ENCODE results near the gene PIWIL4.
"Not testable (repeated sequence)": the region's sequence is repeated elsewhere in the genome, so short reads cannot be mapped to it uniquely, and the experiment has no call there.

PIWIL4 gene

DNA sequence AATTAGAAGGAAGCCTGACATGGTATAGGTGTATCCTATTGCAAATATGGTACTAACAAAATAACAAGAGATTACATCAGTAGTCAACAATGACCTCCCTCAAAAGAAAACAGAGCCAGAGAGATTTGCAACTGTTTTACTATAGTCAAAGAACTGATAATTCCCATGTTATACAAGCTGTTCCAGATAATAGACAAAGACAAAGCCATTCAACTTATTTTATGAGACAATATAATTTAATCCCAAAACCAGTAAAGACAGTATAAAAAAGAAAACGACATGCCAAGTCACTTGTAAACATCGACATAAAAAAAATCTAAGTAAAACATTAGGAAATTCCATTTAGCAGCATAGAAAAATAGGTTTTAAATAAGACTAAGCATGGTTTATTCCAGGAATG is 65.2 kb downstream of the PIWIL4 start:
- Mint-ChIP-seq H3K27me3 (peaks cover 2% of the 10 kb centered on the region), H3K4me1 (no peaks in the 10 kb centered on the region), H3K4me3 (no peak overlapping the region), H3K36me3 (peaks cover 4% of the 10 kb centered on the region), H3K27ac (no peak overlapping the region), H3K9me3 (peaks cover 3% of the 10 kb centered on the region)

DNA sequence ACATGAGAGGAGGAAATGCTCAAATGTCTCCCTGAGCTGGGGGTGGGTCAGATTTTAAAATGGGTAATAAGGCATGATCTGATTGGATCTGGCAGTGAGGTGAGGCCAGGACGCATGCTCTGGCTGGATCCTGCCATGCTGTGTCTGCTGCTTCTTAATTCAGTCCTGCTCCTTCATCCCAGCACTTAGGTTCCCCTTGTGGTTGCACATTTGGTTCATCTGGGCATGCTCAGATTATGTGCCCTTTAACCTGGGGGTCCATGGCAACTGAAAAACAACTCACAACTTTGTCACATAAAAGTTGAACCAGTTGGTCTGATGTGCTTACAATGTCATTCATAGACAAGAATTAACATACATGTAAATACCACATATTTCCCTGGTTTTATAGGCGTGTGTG is 67.9 kb downstream of the PIWIL4 start:
- Mint-ChIP-seq H3K27ac (no peak overlapping the region), H3K4me3 (no peak overlapping the region), H3K36me3 (no peaks in the 10 kb centered on the region), H3K27me3 (no peaks in the 10 kb centered on the region), H3K4me1 (peaks cover 12% of the 10 kb centered on the region), H3K9me3 (no peaks in the 10 kb centered on the region)

DNA sequence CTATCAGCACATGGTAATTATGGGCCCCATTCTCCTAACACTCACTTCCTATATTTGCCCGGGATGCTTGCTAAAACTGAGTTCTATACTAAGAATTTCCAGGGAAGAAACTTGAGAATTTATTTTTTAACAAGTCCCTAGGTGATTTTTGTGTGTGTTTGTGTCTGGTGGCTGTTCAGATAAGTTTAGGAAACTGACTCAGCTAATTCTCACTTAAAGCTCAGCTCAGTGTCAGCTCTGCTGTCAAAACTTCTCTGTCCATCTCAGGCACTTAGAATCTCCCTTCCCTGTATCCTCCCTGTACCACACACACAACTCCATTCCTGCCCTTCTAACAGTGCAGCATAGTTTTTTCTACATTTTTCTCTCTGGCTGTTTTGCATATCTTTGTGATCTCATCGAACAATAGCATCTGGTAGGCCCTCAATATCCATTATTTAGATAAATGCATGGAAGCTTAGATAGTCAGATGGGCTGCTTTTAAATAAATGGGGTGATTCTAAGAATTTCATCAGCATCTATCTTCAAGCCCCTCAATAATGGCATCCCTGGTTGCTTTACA is 69.3 kb downstream of the PIWIL4 start:
- H3K27me3 Mint-ChIP-seq, result no peaks in the 10 kb centered on the region
- H3K4me3 Mint-ChIP-seq, result no peak overlapping the region
- H3K27ac Mint-ChIP-seq, result no peak overlapping the region
- H3K9me3 Mint-ChIP-seq, result no peaks in the 10 kb centered on the region
- H3K4me1 Mint-ChIP-seq, result peaks cover 12% of the 10 kb centered on the region
- no peaks in the 10 kb centered on the region for H3K36me3 Mint-ChIP-seq

DNA sequence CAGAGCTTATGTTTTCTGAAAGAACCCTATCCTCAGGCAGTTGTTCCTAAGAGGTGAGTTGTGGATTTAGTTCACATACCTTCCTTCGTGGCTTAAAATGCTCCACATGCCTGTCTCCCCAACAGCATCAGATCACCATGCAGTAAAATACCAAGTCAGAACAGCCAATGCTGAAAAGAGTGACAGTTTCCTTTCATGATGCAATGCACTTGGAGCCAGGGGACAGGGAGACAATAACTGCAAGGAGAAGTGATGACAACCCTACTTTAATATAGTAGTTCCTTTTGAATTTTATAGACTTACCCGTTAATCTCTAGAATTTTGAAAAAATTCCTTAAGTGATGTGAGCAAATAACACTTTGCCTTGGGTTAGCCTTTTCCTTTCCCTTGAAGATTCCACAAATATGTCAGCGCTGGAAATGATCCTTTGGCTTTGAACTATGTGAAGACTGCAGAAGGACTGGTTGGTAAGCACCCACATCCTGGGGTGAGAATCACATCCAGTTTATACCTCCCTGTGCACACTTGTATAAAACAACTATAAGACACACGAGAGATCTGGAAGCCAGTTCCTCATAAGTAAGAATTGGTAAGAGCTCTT is 71.2 kb downstream of the PIWIL4 start:
- Mint-ChIP-seq H3K9me3 (no peaks in the 10 kb centered on the region), H3K27me3 (no peaks in the 10 kb centered on the region), H3K4me1 (peaks cover 12% of the 10 kb centered on the region), H3K27ac (no peak overlapping the region), H3K4me3 (no peak overlapping the region), H3K36me3 (no peaks in the 10 kb centered on the region)

DNA sequence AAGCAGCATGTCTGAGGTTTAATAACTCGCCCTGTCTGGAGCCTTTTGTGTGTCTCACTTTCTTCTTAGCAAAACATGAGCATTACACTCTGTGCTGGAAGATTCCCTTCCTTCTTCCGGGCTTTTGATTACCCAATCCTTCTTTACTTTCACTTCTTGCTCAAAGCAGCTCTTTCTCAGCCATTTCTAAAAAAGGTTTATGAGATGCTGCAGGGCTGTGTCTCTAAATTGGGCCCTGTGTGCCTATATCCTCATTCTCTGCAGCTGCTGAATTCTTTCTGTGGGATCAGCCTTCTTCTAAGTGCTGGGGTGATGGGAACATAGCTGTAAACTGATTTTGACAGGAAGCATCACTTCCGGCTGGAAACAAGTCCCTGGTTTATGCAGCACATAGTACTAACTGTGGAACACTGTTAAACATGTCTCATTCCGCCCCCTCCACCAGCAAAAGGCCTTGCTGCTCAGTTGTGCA is 71.8 kb downstream of the PIWIL4 start:
- peaks cover 12% of the 10 kb centered on the region for H3K4me1 Mint-ChIP-seq
- no peaks in the 10 kb centered on the region for H3K27me3 Mint-ChIP-seq
- H3K27ac Mint-ChIP-seq, result no peak overlapping the region
- H3K4me3 Mint-ChIP-seq, result peak overlapping the region; percentile 53
- H3K9me3 Mint-ChIP-seq, result no peaks in the 10 kb centered on the region
- no peaks in the 10 kb centered on the region for H3K36me3 Mint-ChIP-seq

DNA sequence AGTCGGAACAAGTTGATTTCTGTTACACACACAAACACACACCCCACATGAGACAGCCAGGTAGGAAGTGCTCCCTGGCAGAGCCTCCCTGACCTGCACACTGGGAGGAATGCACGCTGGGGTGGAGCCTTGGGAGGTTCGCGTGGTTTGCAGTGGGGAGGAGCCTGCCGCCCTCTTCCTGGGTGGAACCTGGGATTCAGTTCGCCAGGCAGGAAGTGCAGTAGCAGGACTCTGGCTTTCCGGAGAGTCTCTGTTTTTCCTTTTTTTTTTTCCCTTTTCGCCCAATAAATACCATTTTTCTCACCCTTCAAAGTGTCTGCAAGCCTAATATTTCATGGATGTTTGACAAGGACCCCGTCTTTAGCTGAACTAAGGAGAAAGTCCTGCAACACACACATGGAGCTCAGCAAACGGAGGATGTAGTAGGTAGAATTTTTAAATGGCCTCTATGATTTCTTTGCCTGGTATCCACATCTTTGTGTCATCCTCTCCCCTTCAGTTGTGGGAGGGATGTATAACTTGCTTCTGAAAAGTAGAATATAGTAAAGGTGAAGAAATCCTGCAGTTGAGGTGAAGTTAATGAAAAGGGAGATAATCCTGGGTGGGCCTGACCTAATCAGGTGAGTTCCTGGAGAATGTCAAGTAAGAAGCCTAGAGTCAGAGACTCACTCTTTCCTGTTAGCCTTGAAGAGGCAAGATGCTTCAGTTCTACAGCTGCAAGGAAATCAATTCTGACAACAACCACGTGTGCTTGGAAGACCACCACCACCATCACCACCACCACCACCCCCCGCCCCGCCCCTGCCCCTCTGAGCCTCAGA is 72.9 kb downstream of the PIWIL4 start:
- H3K27ac Mint-ChIP-seq, result no peak overlapping the region
- no peaks in the 10 kb centered on the region for H3K27me3 Mint-ChIP-seq
- no peaks in the 10 kb centered on the region for H3K36me3 Mint-ChIP-seq
- H3K4me1 Mint-ChIP-seq, result peaks cover 12% of the 10 kb centered on the region
- no peaks in the 10 kb centered on the region for H3K9me3 Mint-ChIP-seq
- no peak overlapping the region for H3K4me3 Mint-ChIP-seq

DNA sequence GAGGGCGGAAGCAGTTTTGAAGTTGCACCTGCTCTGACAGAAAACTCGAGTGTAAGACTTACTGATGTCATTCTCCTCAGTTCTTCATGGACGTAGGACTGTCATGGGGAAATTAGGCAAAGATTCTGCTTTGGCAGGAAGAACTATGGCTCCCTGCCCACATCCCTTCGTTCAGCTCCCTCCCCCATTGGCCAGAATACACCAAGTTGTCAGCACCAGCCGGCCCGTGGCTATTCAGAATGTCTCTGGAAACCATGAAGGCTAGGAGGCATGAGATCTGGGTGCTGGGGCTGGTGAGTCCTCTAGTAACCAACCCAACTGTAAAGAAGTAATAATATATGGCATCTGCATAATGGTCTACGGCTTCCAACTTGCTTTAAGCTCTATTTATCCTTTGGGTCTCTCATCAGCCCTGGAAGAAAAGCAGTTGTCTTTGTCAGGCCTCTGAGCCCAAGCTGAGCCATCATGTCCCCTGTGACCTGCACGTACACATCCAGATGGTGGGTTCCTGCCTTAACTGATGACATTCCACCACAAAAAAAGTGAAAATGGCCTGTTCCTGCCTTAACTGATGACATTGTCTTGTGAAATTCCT is 74.1 kb downstream of the PIWIL4 start:
- no peaks in the 10 kb centered on the region for H3K36me3 Mint-ChIP-seq
- peaks cover 12% of the 10 kb centered on the region for H3K4me1 Mint-ChIP-seq
- H3K9me3 Mint-ChIP-seq, result no peaks in the 10 kb centered on the region
- no peak overlapping the region for H3K27ac Mint-ChIP-seq
- H3K27me3 Mint-ChIP-seq, result no peaks in the 10 kb centered on the region
- no peak overlapping the region for H3K4me3 Mint-ChIP-seq

DNA sequence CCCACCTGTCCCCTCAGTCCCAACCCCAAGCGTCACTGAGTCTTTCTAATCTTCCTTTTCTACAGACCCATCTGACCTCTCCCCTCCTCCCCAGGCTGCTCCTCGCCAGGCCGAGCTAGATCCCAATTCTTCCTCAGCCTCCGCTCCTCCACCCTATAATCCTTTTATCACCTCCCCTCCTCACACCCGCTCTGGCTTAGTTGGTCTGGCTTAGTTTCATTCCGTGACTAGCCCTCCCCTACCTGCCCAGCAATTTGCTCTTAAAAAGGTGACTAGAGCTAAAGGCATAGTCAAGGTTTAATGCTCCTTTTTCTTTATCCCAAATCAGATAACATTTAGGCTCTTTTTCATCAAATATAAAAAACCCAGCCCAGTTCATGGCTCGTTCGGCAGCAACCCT is 76.0 kb downstream of the PIWIL4 start:
- H3K9me3 Mint-ChIP-seq, H3K27me3 Mint-ChIP-seq, H3K4me3 Mint-ChIP-seq, H3K36me3 Mint-ChIP-seq, H3K27ac Mint-ChIP-seq: not testable (repeated sequence)
- peaks cover 11% of the 10 kb centered on the region for H3K4me1 Mint-ChIP-seq

DNA sequence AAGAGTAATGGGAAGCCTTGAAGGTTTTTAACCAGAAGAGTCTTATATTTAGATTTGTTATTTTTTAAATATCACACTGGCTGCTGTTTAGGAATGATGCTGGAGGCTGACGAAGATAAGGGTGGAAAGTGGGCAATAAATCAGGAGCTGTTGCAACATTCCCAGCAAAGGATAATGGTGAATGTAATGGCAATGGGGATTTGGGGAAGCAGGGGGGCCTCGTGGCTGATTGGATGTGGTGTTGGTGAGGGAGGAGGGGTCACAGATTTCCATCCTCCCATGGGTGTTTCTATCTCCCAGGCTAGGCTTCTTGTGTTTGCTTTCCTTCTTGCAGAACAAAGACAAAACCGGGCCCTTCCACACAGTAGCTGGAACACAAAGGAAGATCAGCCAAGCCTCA is 80.8 kb downstream of the PIWIL4 start:
- Mint-ChIP-seq H3K36me3 (no peaks in the 10 kb centered on the region), H3K27me3 (peaks cover 4% of the 10 kb centered on the region), H3K4me3 (no peak overlapping the region), H3K27ac (no peak overlapping the region), H3K9me3 (no peaks in the 10 kb centered on the region), H3K4me1 (no peaks in the 10 kb centered on the region)

DNA sequence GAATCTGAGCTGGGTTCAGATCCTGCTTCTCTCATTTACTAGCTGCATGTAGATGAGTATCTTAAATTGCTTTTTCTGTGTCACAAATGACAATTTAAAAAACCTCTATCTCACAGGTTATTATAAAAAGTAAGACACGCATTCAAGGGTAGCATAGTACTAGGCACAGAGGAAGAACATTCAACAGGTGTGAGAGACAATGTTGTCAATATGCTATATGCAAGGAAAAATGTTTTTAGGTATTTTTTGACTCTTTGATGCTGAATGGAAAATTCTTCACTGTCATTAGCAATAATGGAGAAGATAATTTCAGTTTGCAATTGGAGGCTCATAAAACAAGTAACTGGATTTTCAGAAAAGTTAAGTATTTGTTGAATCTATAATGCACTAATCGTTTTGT is 81.6 kb downstream of the PIWIL4 start:
- H3K36me3 Mint-ChIP-seq, result no peaks in the 10 kb centered on the region
- H3K4me3 Mint-ChIP-seq, result no peak overlapping the region
- no peak overlapping the region for H3K27ac Mint-ChIP-seq
- H3K27me3 Mint-ChIP-seq, result peaks cover 4% of the 10 kb centered on the region
- H3K4me1 Mint-ChIP-seq, result no peaks in the 10 kb centered on the region
- no peaks in the 10 kb centered on the region for H3K9me3 Mint-ChIP-seq

DNA sequence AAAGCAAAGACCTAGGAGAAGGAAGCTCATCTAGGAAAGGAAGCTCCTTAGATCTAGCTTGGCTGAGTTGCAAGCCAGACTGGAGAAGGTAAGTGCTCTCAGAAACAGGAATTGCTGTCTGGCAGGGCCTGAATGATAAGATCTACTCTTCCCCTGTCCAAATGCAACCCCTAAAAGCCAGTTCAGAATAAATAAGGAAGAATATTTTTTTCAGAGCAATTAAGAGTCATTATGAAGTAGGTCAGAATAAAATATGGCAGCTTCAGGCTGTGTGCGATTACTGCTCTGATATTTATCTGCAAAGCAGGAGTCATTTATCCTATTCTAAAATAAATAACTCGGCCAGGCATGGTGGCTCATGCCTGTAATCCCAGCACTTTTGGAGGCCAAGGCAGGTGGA is 82.1 kb downstream of the PIWIL4 start:
- no peak overlapping the region for H3K4me3 Mint-ChIP-seq

DNA sequence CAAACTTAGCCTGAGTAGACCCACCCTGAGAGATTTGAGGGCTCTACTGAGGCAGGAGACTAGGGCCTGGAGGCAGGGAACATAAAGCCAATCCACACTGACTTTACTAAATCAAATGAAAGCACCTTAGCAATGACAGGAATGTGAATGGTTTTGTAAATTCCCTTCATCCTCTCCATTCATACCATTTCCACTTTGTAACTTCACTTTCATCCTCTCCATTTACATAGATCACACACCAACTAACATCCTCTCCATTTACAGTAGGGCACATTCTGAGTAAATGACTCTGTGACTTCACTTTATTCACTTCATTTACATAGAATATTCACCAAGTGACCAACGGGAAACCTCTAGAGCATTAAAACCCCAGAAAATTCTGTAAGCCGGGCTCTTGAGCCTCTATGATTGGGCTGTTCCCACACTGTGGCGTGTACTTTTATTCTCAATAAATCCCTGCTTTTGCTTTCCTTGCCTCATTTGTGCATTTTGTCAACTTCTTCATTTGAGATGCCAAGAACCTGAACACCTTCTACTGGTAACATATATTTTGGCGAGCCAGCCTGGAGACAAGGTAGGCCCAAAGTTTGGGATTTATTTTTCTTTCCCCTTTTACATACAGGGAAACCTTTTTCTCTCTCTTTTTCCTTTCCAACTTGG is 82.9 kb downstream of the PIWIL4 start:
- H3K36me3 Mint-ChIP-seq, result no peaks in the 10 kb centered on the region
- H3K27me3 Mint-ChIP-seq, result peaks cover 6% of the 10 kb centered on the region
- no peaks in the 10 kb centered on the region for H3K4me1 Mint-ChIP-seq
- H3K9me3 Mint-ChIP-seq, result no peaks in the 10 kb centered on the region
- no peak overlapping the region for H3K27ac Mint-ChIP-seq
- no peak overlapping the region for H3K4me3 Mint-ChIP-seq

More for the DNA sequence above, 82.1 kb downstream of the PIWIL4 start:
- Mint-ChIP-seq H3K9me3 (no peaks in the 10 kb centered on the region), H3K27me3 (peaks cover 4% of the 10 kb centered on the region), H3K4me1 (no peaks in the 10 kb centered on the region), H3K36me3 (no peaks in the 10 kb centered on the region), H3K27ac (no peak overlapping the region)

DNA sequence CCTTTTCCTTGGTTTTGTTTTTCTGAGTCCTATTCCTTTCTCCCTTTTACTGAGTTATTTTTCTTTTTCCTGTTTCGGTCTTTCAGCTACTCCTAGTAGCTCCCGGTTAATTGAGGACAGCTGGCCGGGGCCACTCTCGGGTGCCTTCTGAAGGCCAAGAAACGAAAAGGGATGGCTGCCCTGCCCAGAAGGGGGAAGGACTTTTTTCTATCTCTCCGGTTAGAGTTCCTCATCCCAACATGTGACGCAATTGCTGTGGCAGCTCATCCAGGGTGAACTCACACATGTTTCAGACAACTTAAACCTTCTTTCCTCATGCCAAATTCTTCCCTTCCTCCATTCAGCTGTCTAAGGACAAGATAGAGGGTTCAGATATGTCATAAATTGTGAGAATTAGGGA is 83.6 kb downstream of the PIWIL4 start:
- Mint-ChIP-seq H3K27me3 (peaks cover 6% of the 10 kb centered on the region), H3K4me1 (no peaks in the 10 kb centered on the region), H3K27ac (no peak overlapping the region), H3K9me3 (no peaks in the 10 kb centered on the region), H3K4me3 (no peak overlapping the region), H3K36me3 (no peaks in the 10 kb centered on the region)

DNA sequence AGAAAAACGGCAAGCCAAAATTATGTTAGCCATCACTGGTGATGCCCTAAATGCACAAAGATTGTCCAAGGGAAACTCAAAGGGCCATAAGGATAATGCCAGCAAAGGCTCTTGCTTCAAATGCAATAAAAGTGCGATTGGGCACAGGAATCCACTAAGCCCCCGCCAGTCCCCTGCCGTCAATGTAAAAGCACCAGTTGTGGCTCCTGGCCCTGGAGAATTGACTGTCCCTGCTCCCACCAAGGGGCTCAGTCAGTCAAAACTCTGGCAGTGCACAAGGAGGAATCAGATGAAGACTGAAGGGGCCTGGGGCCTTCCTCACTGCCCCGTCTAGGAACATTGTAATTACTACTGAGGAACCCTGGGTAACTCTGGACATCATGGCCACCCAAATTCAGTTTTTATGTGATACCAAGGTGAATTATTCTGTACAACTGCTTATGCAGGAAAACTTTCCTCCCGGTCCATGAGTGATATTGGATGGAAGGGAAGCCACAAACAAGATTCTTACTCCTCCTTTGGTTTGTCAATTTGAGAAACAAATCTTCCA is 85.6 kb downstream of the PIWIL4 start:
- Mint-ChIP-seq H3K9me3 (no peaks in the 10 kb centered on the region), H3K4me3 (no peak overlapping the region), H3K4me1 (no peaks in the 10 kb centered on the region), H3K27me3 (peaks cover 4% of the 10 kb centered on the region), H3K27ac (no peak overlapping the region), H3K36me3 (no peaks in the 10 kb centered on the region)

DNA sequence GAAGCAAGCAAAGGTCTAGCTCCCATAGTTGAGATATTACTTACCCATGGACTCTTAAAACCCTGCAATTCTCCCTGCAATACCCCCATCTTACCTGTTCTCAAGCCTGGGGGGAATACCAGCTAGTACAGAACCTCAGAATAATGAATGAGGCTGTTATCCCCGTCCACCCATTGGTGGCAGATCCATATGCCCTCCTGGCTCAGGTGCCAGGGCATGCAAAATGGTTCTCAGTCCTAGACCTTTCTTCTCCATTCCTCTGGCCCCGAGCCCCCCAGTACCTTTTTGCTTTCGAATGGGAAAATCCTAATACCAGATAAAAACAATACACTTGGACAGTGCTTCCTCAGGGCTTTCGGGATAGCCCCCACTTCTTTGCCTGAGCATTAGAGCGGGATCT is 86.4 kb downstream of the PIWIL4 start:
- H3K4me1 Mint-ChIP-seq, result no peaks in the 10 kb centered on the region
- H3K9me3 Mint-ChIP-seq, result no peaks in the 10 kb centered on the region
- no peak overlapping the region for H3K4me3 Mint-ChIP-seq
- peaks cover 4% of the 10 kb centered on the region for H3K27me3 Mint-ChIP-seq
- H3K27ac Mint-ChIP-seq, result no peak overlapping the region
- H3K36me3 Mint-ChIP-seq, result no peaks in the 10 kb centered on the region

All from activated naive CD4-positive, alpha-beta T cell treated with anti-CD3 and anti-CD28 coated beads, Interleukin-2, amount 50 U/mL, for 24 hours (primary cell).